ENCODE measurements around the gene MNAT1.
A peak's percentile ranks its signal among the peaks of the same experiment; 100 is the strongest.
"Not testable (repeated sequence)": the region's sequence is repeated elsewhere in the genome, so short reads cannot be mapped to it uniquely, and the experiment has no call there.

MNAT1 gene

DNA sequence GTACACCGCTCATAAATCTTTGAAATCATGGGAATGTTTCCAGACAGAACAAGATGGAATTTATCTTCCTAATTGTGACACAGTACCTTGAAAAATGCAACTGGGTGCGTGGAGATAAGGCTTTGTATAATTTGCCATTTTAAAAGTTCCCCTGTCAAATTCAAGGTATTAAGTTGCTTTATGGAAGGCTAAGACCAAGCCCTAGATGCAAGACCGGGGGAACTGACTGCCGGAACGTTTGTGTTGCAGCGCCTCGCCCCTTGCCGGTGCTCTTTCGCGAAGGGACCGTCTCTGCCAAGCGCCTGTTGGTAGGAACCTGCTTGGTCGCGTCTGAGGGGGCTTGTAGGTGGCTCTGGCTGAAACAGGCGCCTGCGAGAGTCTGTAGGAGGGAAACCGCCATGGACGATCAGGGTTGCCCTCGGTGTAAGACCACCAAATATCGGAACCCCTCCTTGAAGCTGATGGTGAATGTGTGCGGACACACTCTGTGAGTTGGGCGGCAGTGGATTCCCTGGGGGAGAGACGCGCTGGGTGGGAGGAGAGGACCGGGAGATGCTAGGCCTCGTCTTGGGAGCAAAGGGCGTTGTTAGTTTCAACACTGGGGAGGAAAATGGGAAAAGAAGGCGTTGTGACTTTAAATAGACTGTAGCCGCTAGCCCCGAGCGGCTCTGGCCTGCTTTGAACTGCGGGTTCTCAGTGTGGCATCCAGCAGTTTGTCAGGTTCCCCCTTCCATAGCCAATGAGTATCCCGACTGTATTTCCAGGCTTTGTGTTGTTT is at the start of gene MNAT1:
TSS of gene MNAT1 (plus strand) at position 297 of the 778 bp plus-strand sequence. CDS start at position 399, 102 bp downstream.
- peak; percentile 81 to 90 for DNase-seq

DNA sequence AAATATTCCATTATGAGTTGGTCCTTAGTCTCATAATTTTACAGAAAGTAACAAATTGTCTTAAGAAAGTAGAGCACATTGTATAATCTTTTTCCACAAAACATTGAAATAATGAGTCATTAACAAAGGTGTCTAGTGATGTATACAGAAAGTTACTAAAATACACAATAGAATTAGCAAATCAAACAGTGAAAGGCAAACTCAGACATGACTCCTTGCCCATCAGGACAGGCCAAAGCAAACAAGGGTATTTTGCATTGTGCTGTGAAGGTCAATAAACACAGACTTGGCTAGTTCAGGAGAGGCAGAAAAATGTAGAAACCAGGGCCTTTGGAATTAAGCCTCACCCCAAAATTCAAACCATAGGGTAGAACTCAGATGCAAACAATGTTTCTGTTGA is 47.7 kb upstream of the MNAT1 start:
- DNase-seq = peak in 1 of 2 experiments; percentile 7

DNA sequence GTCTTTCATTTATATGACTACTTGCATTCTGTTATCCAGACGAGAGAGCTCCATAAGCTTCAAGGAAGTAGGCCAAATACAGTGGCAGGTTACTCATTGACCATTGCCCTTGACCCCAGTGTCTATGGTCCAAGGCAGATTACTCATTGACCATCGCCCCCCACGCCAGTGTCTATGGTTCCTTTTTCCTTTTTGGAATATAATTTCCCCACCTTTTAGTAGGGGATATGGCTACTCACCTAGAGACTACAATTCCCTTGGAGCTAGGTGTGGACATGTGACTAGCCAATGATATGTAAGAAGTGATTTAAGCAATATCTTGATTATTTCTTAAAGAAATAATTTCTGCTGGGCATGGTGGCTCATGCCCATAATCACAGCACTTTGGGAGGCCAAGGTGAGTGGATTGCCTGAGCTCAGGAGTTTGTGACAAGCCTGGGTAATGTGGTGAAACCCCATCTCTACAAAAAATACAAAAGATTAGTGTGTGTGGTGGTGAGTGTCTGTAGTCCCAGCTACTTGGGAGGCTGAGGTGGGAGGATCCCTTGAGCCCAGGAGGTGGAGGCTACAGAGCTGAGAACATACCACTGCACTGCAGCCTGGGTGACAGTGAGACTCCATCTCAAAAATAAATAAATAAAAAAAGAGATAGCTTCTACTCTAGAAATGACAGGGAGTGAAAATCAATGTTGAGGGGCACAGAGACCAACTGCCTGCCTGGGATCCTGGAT is 43.0 kb upstream of the MNAT1 start:
- no peak for DNase-seq

DNA sequence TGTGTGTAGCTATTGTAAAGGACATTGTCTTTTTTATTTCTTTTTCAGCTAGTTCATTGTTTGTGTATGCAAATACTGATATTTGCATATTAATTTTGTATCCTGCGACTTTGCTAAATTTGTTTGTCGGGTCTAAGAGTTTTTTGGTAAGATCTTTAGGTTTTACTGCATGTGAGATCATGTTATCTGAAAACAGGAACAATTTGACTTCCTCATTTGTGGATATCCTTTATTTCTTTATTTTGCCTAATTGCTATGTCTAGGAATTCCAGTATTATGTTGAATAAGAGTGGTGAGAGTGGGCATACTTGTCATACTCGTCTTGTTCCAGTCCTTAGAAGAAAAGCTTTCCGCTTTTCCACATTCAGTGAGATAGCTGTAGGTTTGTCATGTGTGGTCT is 39.2 kb upstream of the MNAT1 start:
- DNase-seq = no peak

DNA sequence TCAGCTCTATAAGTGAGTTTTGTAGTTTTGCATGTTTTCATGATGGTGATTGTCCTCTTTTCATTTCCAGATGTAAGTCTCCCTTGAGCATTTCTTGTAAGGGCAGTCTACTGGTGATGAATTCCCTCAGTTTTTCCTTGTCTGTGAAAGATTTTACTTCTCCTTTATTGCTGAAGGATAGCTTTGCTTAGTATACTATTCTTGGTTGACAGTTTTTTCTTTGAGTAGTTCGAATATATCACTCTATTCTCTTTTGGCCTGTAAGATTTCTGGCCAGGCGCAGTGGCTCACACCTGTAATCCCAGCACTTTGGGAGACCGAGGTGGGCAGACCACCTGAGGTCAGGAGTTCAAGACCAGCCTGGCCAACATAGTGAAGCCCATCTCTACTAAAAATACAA is 34.0 kb upstream of the MNAT1 start:
- DNase-seq = no peak

DNA sequence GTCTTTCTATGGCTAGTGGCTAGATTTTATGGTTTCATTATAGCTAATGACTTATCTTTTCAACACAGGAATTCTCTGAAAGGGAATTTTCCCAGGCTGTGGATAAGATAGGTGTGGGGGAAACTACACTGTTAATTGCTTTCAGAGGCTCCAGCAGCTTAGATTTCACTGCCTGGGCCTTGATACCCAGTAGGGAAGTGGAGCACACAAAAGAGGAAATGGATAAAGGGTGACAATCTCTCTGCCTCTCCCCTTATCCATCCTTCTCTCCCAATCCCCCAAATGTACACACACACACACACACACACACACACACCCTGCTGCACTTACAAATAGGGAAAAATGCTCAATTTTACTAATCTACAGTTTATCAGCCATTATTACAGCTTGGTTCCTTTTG is 29.5 kb upstream of the MNAT1 start:
- no peak for DNase-seq

DNA sequence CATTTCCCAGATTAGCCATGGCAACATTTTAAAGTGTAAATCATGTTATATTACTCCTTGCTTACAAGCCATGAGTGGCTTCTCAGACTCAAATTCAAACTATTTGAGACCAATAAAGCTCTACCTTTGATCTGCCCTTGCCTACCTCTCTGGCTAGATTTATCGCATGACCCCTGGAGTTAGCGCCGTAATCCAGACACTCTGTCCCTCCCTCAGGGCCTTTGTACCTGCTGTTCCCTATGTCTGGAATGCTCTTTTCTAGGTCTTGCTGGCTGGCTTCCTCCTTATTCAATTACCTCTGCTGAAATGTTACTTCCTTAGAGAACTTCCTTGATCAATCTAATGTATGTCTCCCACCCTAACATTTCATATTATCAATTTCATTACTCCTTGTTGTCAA is 26.7 kb upstream of the MNAT1 start:
- DNase-seq = no peak

DNA sequence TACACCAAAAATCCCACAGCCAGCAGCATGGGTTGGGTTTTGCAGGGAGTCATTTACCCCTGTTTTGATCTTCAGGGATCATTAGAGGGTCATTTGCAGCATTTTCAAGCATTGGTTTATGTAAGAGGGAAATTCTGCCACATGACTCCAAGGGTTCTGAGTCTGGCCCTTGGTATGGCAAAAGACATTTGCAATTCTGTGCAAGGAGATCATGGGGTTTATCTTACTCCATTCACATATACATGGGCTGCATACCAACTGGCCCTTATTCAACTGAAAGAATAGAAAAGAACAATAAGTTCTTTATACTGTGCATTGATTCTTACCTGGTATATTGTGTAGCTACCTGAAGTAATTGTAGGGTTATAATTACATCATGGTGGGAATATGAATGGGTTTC is 24.1 kb upstream of the MNAT1 start:
- DNase-seq = no peak

DNA sequence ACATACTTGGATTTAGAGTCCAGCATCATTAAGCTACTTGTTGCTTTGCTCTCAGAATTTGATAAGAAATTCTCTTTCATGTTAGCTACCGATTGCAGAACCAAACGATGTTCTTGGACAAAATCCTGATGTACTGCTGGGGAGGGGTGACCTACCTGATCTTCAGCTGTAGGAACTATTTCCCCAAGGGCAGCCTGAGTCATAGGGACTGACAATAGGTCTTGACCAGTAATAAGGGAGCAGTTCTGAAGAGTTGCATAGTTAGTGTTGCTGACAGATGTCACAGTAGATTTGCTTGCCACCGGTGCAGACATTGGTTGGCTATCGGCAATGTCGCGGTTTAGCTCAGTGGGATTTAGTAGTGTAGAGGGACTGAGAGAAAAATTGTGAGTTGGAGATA is 21.0 kb upstream of the MNAT1 start:
- DNase-seq = no peak

DNA sequence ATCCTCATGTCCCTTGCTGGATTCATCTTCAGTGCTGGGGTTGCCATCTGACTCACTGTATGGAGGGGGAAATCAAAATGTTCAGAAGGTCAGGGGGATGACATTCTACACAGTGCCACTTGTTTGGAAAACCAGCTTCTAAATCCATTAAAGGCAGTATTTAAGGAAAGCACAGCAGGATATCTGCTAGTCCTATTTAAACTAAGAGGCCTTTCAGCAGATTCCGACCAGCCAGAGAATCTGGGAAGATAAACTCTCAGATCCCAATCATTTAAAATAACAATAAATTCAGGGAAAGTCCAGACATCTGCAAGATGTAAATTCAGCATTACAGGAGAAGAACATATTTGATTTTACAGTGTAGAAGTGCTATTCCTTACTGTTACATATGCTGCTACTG is 14.2 kb upstream of the MNAT1 start:
- no peak for DNase-seq

DNA sequence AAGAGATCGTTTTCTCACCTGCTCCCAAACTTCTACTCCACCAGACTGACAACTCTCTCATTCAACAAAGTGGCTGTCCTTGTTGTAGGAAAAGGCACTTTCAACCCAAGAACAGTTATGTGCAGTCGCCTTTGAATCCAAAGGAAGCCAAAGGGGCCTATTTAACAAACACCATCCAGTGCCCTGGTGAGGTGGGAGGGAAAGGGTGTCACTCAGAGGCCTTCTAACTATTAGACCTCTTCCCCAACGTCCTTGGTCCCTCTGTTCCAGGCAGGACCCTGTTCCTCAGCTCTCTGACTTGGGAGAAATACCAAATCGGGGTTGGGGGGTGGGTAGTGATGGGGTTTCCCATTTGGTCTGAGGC is 13.6 kb upstream of the MNAT1 start:
- no peak for DNase-seq

DNA sequence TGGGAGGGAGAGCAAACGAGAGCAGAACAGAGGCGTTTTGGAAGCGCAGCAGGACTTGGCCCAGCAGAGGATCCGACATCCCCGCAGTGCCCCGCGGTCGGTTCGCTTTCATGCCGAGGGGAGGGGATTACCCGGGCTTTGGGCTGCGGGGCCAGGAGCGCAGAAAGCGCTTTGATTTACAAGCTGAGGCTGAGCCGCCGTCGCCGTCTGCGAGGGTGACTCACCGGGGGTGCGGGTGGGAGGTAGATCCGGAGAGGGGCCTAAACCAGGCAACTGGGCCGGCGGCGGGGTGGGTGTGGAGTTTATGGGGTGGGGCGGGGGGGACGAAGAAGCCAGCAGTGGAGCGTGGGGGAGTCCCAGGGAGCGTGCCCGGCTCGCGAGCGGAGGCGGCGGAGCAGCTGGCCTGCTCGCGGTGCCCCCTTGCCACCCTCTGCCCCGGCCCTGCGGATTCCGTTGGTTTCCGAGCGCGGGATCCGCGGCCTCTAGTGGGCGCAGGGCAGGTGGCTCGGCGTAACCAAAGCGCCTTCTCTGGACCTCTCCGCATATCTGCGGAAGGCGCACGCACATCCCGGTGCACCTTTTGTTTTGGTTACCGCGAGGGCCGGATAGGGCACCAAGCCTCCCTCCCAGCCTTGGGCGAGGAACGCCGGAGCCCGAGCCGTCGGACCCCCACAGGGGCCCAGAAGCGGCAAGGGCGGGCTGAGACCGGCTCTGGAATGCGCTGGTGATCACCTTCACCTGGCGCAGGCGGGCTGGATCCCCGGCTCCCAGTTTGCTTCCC is 13.0 kb upstream of the MNAT1 start:
- DNase-seq = peak; percentile 41 to 52

DNA sequence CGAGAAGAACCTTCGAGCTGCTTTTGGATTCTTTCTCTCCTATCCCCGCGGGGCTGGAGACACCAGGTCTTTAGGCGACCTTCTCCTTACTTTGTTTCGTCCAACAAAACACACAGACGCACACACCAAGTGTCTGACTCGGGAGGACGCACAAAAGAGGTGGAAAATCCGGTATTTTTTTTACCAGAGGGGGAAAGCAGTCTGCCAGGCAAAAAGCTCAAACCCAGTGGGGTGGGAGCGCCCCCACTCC is 12.5 kb upstream of the MNAT1 start:
- DNase-seq = no peak

DNA sequence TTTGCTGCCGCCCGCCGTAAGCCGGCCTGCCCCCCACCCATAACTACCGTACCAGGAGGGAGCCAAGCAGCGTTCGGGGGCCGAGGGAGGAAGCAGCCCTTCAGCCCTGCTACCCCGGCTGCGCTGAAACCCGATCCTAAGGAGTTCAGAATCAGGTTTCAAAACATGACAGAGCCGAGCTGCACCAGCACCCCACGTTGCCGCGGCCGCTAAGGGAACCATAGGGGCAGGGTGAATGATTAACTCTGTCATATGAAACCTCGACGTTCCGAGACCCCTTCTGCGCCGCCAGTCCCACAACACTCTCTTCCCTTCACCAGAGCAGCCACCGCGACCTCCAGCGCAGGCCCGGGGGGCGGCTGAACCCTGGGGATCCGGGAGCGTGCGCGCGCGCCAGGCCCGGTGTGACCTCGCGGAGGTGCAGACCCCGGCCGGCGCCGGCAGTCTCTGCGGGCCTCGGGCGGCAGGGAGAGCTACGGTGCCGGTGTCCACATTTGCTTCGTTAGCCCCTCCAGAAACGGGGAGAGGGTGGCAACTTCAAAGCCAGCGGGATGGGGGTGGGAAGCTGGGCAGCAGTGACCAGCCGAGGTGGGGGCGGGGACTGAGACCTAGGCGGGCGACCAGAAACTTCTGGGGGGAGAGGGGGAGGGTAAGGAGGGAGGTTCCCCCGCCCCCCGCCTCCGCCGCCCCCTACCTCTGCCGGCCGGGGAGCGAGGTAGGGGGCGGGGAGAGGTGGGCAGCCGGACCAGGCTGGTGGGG is 12.0 kb upstream of the MNAT1 start:
- DNase-seq = peak; percentile 7 to 45

DNA sequence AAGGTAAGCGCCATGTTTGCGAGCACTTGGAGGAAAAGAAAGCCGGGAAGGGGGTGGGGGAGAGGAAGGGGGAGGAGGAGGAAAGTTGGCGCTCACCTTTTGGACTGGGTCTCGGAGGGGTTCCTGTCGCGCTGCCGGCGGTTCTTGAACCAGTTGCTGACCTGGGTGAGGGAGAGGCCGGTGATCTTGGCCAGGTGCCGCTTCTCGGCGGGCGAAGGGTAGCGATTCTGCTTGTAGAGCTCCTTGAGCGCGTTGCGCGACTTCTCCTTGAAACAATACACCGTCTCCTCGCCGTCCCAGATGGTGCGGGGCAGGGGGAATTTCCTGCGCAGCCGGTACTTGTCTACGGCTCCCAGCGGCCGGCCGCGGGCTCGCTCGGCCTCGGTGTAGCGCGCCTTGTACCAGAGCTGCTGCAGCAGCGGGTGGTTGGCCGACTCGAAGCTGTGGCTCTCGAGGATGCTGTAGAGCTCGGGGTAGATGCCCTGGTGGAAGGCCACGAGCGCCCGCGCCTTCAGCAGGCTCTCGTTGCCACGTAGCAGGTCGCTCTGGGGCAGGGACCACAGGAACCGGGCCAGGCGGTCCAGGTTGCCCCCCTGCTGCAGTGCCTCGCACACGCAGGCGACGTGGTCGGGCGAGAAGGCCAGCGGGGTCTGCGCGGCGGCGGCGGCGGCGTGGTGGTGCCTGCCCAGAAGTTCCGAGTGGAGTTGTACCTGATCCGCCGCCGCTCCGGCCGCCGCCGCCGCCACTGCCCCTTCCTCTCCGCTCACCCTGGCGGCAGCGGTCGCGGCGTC is 11.2 kb upstream of the MNAT1 start:
- DNase-seq = peak in 1 of 2 experiments; percentile 44

DNA sequence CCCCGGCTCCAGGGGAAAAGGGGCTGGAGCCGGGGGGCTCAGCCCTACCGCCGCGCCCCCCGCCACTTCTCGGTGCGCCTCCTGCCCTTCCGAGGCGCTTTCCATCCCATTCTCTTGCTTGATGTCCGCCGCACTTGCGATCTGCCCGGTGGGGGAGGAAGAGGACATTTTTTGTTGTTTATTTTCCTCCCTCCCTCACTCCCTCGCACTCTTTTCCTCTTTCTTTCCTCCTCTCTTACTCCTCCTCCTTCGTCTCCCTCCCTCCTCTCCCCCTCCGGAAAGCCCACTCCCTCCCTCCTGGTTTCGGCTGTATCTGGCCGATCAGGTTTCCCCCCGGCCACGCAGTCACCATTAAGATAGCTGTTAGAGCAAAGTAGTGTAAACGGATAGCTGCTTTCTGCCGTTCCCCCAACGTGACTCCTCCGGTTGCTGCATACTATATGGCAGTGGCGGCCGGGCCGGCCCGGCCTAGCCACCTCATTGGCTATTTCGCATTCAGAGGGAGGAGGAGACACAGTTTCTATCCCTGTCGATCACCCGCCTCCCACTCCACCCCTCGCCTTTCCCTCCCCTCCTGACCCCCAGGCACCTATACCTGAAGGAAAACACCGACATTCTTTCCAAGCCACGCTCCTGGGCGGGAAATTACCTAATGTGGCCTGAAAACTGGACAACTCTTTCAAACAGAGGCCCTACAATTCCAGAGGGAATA is 10.5 kb upstream of the MNAT1 start, which contains the start of gene SIX4:
TSS of gene SIX4 (minus strand) at position 445 of the 712 bp plus-strand sequence. CDS start at position 168, 277 bp downstream.
- DNase-seq = peak; percentile 80 to 93

DNA sequence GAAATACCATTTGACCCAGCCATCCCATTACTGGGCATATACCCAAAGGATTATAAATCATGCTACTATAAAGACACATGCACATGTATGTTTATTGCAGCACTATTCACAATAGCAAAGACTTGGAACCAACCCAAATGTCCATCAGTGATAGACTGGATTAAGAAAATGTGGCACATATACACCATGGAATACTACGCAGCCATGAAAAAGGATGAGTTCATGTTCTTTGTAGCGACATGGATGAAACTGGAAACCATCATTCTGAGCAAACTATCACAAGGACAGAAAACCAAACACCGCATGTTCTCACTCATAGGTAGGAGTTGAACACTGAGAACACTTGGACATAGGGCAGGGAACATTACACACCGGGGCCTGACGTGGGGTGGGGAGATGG is 3.3 kb upstream of the MNAT1 start:
- not testable (repeated sequence) for DNase-seq

DNA sequence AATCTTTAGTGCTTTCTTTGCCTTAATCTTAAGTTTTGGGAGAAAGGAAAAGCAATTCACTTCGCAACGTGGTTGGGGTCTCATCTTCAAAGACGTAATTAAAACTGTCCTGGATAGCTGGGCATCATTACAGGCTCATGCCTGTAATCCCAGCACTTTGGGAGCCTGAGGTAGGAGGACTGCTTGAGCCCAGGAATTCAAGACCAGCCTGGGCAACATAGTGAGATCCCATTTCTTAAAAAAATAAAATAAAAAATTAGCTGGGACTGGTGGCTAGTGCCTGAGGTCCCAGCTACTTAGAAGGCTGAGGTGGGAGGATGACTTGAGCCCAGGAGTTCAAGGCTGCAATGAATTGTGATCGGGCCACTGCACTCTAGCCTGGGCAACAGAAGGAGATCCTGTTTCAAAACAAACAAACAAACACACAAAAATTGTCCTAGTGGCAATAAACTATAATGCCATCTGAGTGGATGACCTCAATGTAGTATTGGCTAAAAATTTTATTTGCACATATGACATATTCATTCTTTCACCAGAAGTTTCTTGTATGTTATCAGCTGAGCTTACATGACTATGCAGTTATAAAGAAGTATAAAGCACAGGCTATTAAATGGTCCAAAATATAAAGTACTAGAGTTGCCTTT is 1.6 kb upstream of the MNAT1 start:
- DNase-seq = no peak

DNA sequence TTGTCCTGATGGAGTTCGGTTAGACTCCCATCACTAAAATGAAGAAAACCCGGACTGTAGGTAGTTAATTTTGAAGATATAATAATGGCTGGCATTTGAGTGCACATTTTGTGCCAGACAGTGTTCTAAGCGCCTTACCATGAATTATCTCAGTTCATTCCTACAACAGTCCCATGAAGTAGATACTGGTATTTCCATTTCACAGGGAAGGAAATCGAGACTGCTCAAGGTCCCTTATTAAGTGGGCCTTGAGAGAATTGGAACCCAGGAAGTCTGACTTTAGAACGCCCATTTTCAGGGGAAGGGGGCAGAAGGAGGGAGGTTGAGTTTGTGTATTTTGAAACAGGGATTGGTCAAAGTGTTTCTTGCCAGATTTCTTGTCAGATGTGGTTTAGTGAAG is 855 bp downstream of the MNAT1 start:
- DNase-seq = no peak

DNA sequence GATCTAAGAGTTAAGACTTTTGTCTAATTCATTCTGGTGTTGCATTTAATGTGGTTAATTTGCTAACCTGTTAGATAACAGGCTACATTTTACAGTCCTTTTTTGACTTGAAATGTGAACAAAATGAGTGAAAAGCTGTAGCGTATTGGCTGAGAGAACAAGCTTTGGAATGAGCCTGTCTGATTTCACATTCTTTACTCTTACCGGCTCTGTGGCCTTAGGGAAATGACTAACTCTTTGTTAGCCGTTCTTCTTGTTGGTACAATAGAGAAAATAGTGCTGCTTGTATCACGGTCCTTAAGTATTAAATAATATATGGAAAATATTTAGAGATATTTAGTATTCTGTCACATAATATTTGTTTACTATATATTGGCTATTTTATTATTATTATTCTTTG is 1.9 kb downstream of the MNAT1 start:
- DNase-seq = peak in 1 of 2 experiments; percentile 4
